Central memory CD8-positive, alpha-beta T cell (primary cell): ENCODE results near the gene B3GALT4.

Source experiments
- ATAC-seq: fragments of 150-1000 bp; cut with Tn5 transposase; replicated peaks from 2 replicates; pipeline ENCODE4 v1.10.0; 2022; ENCODE audit warnings: mild to moderate bottlenecking, moderate FRiP score, moderate number of reproducible peaks; ENCODE audit not compliant: poor library complexity, severe bottlenecking; ENCODE audit errors: extremely low read depth
- DNase-seq, 2 donors: peaks; one replicate each; pipeline ENCODE4 v3.0.0; 2021; ENCODE audit warnings: low spot score in 2 of 2
- H3K27ac Mint-ChIP-seq: one replicate; pipeline ENCODE4 v1.8.0; 2022; ENCODE audit warnings: low read depth, mild to moderate bottlenecking, moderate library complexity, mixed read lengths
- H3K27me3 Mint-ChIP-seq: one replicate; pipeline ENCODE4 v1.8.0; 2022; ENCODE audit warnings: mixed read lengths
- H3K36me3 Mint-ChIP-seq: one replicate; pipeline ENCODE4 v1.8.0; 2022; ENCODE audit warnings: mild to moderate bottlenecking, moderate library complexity, mixed read lengths; ENCODE audit not compliant: insufficient read depth
- H3K4me1 Mint-ChIP-seq: one replicate; pipeline ENCODE4 v1.8.0; 2022; ENCODE audit warnings: mixed read lengths
- H3K4me3 Mint-ChIP-seq: one replicate; pipeline ENCODE4 v1.8.0; 2022; ENCODE audit warnings: mild to moderate bottlenecking, moderate library complexity, mixed read lengths
- H3K9me3 Mint-ChIP-seq: one replicate; pipeline ENCODE4 v1.8.0; 2022; ENCODE audit warnings: mixed read lengths

B3GALT4 gene, protein sequence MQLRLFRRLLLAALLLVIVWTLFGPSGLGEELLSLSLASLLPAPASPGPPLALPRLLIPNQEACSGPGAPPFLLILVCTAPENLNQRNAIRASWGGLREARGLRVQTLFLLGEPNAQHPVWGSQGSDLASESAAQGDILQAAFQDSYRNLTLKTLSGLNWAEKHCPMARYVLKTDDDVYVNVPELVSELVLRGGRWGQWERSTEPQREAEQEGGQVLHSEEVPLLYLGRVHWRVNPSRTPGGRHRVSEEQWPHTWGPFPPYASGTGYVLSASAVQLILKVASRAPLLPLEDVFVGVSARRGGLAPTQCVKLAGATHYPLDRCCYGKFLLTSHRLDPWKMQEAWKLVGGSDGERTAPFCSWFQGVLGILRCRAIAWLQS

DNA sequence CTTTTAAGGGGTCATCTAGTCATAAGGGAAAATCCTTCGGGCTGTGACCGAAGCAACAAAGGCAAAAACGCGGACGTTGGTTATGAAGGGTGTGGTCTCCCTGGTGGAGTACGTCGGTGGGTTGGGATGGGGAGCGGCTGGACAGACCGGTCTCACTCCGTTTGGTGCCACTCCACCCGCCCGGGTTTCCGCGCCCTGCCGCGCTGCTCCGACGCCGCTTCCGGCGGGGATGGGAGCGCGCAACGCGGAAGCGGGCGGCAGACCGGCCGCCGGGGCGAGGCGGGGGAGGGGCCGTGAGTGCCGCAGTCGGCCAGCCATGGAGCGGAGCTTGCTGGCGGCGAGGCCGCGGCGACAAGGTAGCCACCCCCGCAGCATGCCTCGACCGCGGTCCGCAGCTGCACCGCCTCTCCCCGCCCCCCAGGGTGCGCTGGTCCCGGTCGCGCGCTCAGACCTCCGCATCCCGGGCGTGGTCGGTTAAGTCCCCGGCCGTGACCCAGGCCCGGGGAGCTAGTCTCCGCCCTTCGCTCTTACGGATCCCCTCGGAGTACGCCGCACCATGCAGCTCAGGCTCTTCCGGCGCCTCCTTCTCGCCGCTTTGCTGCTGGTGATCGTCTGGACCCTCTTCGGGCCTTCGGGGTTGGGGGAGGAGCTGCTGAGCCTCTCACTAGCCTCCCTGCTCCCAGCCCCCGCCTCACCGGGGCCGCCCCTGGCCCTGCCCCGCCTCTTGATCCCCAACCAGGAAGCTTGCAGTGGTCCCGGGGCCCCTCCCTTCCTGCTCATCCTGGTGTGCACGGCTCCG lies at the start of gene B3GALT4:
TSS of gene B3GALT4 (plus strand) at position 260 of the 799 bp plus-strand sequence. CDS start at position 557, 297 bp downstream.
- DNase-seq (peak; percentile 52 to 54), ATAC-seq (peak; percentile 70)
- Mint-ChIP-seq H3K4me3 (peak within 1 kb of the TSS; percentile 86), H3K27ac (peak within 1 kb of the TSS; percentile 92), H3K36me3 (peaks cover 46% of the 10 kb centered on the region), H3K9me3 (no peaks in the 10 kb centered on the region), H3K27me3 (no peaks in the 10 kb centered on the region), H3K4me1 (peaks cover 71% of the 10 kb centered on the region)

DNA sequence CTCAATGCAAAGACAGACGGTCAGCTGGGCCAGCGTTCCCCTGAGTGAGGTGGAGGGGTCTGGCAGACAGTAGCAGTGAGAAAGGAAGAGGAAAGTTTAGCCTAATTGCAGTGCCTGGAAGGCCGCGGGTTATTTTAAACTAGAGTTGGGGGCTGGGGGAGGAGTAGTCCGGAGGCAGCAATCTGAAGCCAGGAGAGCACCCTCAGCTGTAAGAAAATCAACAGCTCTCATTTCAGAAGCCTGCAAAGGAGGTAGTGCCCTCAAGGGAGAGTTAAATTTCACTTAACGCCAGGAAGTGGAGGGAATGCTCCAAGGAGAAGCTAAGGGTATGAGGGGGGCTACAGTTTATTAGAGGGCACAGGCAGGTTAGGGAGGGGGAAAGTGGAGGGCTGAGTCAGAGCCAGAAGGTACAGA lies 41.7 kb upstream of the B3GALT4 start:
- H3K4me1 Mint-ChIP-seq, result no peaks in the 10 kb centered on the region
- DNase-seq (no peak), ATAC-seq (no peak)
- H3K36me3 Mint-ChIP-seq, result no peaks in the 10 kb centered on the region
- H3K27me3 Mint-ChIP-seq, result peaks cover 56% of the 10 kb centered on the region
- H3K27ac Mint-ChIP-seq, result no peak overlapping the region
- H3K4me3 Mint-ChIP-seq, result no peak overlapping the region
- H3K9me3 Mint-ChIP-seq, result no peaks in the 10 kb centered on the region

DNA sequence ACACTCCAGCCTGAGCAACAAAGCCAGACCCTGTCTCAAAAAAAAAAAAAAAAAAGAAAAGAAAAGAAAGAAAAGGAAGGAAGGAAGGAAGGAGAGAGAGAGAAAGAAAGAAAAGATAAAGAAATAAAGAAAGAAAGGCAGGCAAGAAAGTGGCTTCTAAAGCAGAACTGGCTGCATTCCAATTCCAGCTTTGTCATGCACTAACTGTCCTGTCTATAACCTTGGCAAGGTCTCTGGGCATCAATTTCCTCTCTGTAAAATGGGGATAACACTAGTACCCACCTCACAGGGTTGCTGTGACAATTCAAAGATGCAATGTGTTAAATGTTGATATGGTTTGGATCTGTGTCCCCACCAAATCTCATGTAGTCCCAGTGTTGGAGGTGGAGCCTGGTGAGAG lies 40.6 kb upstream of the B3GALT4 start:
- H3K4me3 Mint-ChIP-seq, result no peak overlapping the region
- no peaks in the 10 kb centered on the region for H3K4me1 Mint-ChIP-seq
- no peaks in the 10 kb centered on the region for H3K36me3 Mint-ChIP-seq
- no peak for DNase-seq
- no peaks in the 10 kb centered on the region for H3K9me3 Mint-ChIP-seq
- H3K27ac Mint-ChIP-seq, result no peak overlapping the region
- ATAC-seq, result no peak
- H3K27me3 Mint-ChIP-seq, result peaks cover 53% of the 10 kb centered on the region

DNA sequence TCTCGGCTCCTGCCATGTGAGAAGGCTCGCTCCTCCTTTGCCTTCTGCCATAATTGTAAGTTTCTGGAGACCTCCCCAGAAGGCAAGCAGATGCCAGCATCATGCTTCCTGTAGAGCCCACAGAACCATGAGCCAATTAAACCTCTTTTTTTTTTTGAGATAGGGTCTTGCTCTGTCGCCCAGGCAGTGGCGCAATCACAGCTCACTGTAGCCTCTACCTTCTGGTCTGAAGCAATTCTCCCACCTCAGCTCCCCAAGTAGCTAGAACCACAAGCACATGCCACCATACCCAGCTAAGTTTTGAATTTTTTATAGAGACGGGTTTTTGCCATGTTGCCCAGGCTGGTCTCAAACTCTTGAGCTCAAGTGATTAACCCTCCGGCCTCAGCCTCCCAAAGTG lies 40.1 kb upstream of the B3GALT4 start:
- H3K4me1 Mint-ChIP-seq, result peaks cover 4% of the 10 kb centered on the region
- H3K36me3 Mint-ChIP-seq, result no peaks in the 10 kb centered on the region
- H3K9me3 Mint-ChIP-seq, result no peaks in the 10 kb centered on the region
- peaks cover 48% of the 10 kb centered on the region for H3K27me3 Mint-ChIP-seq
- no peak overlapping the region for H3K4me3 Mint-ChIP-seq
- no peak for DNase-seq
- no peak overlapping the region for H3K27ac Mint-ChIP-seq
- no peak for ATAC-seq

DNA sequence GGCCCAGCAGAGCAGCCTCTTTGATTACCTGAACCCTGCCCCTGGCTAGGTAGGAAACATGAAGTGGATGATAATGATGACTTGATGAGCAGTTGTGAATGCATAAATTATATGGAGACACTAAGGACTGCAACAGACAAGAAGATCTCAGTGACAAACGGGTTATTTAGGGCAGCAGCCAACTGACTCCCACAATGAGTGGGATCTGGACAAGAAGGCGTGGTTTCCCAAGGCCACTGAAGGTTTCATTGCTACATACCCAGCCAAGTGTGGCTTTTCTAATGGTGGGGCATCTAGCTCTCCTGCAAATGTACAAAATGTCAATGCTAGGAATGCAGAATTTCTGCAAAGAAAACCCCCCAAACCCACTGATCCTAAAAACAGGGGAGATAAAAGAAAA lies 39.2 kb upstream of the B3GALT4 start:
- Mint-ChIP-seq H3K27ac (no peak overlapping the region), H3K9me3 (no peaks in the 10 kb centered on the region), H3K4me3 (no peak overlapping the region), H3K36me3 (no peaks in the 10 kb centered on the region), H3K4me1 (peaks cover 10% of the 10 kb centered on the region), H3K27me3 (peaks cover 54% of the 10 kb centered on the region)
- ATAC-seq (no peak), DNase-seq (no peak)

DNA sequence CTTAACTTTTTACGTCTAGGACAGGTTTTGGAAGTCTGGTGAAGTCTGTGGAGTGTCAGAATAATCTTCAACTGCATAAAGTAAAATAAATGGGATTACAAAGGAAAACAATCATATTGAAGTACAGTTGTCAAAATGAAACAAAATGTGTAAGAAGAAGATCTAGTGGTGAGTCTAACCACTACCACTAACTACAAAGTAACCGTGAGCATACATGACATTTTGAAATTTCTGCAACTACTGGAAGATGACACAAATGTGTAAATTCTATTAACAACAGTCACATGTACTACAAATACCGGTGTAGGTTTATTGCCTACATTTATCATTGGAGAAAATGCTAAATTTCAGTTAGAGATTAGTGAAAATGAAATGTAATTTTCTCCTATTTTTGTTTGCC lies 35.0 kb upstream of the B3GALT4 start:
- Mint-ChIP-seq H3K36me3 (no peaks in the 10 kb centered on the region), H3K27me3 (peaks cover 26% of the 10 kb centered on the region), H3K4me1 (peaks cover 10% of the 10 kb centered on the region), H3K9me3 (no peaks in the 10 kb centered on the region), H3K4me3 (no peak overlapping the region), H3K27ac (no peak overlapping the region)
- ATAC-seq, result no peak
- no peak for DNase-seq

DNA sequence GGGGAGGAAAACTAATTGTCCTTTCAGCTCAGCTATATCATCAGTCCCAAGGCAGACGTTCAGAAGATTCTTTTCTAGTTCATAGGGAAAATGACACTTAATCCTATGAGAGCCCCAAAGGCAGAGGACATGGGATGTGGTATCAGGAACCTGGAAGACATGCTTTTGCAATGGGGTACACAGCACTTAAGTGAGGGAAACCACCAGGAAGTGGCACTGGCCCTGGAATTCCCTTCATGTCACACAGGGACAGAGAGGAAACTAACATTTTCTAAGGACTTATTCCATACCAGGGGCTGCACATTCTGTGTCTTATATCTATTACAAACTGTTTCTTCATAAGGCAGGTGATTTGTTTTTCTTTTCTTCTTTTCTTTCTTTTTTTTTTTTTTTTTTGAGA lies 33.4 kb upstream of the B3GALT4 start:
- Mint-ChIP-seq H3K4me1 (peaks cover 18% of the 10 kb centered on the region), H3K9me3 (no peaks in the 10 kb centered on the region), H3K27me3 (peaks cover 26% of the 10 kb centered on the region), H3K27ac (no peak overlapping the region), H3K36me3 (peaks cover 3% of the 10 kb centered on the region), H3K4me3 (no peak overlapping the region)
- DNase-seq, result no peak
- no peak for ATAC-seq

DNA sequence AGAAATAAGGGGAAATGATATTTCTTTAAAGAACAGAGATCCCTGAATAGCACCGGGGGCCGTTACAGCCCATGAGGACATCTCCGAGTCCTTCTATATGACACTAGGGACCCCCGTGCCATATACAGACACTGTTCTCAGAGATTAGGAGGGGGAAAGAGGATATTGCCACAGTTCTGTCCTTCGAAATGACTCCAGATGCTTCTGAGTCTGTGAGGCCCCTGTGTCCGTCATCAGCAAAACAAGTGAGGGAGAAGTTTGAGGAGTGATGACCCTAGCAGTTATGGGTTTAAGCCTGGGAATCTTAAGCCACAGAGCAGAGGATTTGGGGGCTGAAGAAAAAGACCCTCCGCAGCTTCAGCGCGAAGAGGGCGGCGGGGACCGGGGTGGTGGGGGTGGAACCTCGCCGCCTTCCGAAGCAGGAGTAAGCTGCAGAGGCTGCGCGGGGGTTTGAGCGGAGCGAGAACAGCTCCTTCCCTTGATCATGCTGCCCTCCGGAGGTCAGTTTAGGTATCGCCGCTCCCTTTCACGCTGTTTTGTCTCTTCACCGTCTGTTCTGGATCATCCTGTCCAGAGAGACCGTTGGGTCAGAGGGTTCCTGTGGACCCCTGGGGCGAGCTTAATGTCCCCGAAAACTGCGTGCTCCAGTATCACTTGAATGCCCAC lies 28.8 kb upstream of the B3GALT4 start:
- Mint-ChIP-seq H3K4me3 (peak overlapping the region; percentile 87), H3K27me3 (no peaks in the 10 kb centered on the region), H3K27ac (peak overlapping the region; percentile 93), H3K36me3 (peaks cover 21% of the 10 kb centered on the region), H3K9me3 (no peaks in the 10 kb centered on the region), H3K4me1 (peaks cover 36% of the 10 kb centered on the region)
- peak; percentile 38 for ATAC-seq
- DNase-seq, result peak; percentile 86 to 95

DNA sequence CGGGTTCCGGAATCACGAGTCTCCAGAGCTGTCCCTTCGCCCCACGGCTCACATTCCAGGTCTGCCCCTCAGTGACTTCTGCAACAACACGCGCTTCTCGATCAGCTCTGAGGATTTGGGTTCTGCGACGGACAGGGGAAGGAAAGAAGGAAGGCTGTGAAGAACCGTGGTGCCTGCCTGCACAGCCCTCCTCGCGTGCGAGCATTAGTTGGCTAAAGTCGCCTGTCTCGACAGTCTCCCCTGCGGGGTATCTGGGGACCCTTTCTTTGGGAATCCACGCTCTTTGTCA lies 28.3 kb upstream of the B3GALT4 start:
- H3K4me3 Mint-ChIP-seq, result peak overlapping the region; percentile 87
- H3K4me1 Mint-ChIP-seq, result peaks cover 36% of the 10 kb centered on the region
- H3K9me3 Mint-ChIP-seq, result no peaks in the 10 kb centered on the region
- H3K27ac Mint-ChIP-seq, result peak overlapping the region; percentile 93
- no peaks in the 10 kb centered on the region for H3K27me3 Mint-ChIP-seq
- DNase-seq (no peak), ATAC-seq (peak; percentile 37)
- peaks cover 21% of the 10 kb centered on the region for H3K36me3 Mint-ChIP-seq

DNA sequence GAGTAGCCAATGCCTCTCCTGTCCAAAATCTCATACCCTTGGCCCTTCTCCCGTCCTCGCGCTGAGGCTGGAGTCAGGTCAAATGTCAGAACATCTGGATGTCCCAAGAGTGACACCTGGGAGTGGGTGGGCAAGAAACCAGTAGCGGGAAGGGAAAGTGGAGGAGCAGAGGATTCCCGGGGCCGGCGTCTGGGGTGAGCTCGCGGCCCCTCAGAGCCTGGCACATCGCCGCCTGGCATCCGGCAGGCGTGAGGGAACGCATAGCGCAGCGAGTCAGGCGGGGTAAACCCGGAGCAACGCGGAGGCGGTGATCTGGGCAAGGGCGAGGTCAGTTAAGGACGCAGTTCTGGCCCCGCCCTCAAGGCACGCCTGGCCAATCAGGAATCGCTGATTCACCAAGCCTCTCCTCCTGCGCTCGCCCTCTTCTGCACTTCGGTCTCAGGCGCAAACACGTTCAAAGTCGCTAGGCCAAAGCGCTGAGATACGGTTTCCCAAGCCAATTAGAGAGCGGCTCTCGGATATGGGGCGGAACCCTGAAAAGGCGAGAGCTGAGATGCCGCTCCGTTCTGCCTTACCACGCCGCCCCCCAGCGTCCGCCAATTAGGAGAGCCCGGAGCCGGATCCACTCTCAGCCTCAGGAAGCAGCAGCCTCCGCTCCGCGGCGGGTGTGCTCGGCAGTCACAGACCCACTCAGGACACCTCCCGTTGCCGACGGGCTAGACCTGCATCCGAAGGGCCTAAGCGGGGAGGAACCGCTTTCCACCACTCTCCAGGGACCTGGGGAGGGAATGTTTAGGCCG lies 27.8 kb upstream of the B3GALT4 start:
- peak overlapping the region; percentile 87 for H3K4me3 Mint-ChIP-seq
- no peaks in the 10 kb centered on the region for H3K9me3 Mint-ChIP-seq
- peak; percentile 89 to 95 for DNase-seq
- peak overlapping the region; percentile 93 for H3K27ac Mint-ChIP-seq
- peaks cover 36% of the 10 kb centered on the region for H3K4me1 Mint-ChIP-seq
- ATAC-seq, result peak; percentile 90
- no peaks in the 10 kb centered on the region for H3K27me3 Mint-ChIP-seq
- H3K36me3 Mint-ChIP-seq, result peaks cover 23% of the 10 kb centered on the region

DNA sequence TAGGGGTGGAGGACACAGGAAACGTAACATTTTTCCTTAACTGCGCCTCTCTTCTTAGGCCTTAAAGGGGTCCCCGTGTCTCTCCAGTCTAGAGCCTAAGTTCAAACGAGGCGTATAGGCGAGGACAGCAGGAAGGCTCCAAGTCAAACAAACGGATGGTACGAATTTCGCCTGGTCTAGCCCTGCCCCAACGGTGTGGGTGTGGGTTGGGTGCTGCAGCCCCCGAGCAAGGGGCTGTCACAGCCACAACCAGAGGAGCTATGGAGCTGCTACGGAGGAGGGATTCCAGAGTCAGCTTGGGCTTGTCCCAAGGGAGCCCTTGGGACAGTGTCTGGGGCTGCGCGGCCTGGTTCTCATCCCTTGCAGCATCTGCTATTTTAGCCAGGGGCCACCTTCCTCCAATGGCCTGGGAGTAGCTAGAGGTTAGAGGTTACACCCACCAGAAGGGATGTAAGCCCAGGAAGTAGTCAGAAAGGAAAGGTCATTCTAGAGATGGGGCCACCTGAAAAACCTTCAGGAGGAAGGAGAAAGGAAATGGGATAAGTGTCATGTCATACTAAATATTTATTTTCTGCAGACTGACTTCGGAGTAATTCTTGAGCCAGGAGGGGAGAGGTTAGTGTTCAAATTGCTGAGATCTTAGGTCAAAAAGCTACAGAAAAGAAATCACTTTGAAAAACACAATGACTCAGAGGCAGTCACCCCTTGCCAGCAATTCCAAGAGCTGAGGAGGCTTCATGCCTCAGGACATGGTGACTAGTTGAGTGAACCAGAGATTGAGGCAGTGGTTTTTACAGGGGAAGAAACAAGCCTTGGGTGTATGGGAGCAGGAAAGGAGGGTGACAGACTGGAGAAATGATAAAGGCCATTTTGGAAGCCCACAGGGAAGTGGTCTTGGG lies 26.9 kb upstream of the B3GALT4 start:
- no peaks in the 10 kb centered on the region for H3K9me3 Mint-ChIP-seq
- peaks cover 30% of the 10 kb centered on the region for H3K36me3 Mint-ChIP-seq
- H3K4me3 Mint-ChIP-seq, result peak overlapping the region; percentile 87
- H3K27ac Mint-ChIP-seq, result peak overlapping the region; percentile 93
- ATAC-seq (no peak), DNase-seq (no peak)
- no peaks in the 10 kb centered on the region for H3K27me3 Mint-ChIP-seq
- H3K4me1 Mint-ChIP-seq, result peaks cover 36% of the 10 kb centered on the region
